Keratinocyte (primary cell): ENCODE data around the gene HGF. TPM values are rescaled to one million over a fixed set of nuclear protein-coding genes. Genes with fewer than 3 reads are reported as not detected.

Source experiments
- DNase-seq: peaks from one replicate; pipeline ENCODE4 v3.0.0-alpha.2; 2011; ENCODE audit warnings: low read depth, missing footprints, low spot score
- FAIRE-seq: peaks from 2 replicates; lab custom pipeline; 2011; peaks lifted over from hg19 to GRCh38; lab: Jason Lieb, UNC
- H2AFZ ChIP-seq: 2 replicates; pipeline ENCODE4 v1.6.0; 2012; ENCODE audit warnings: low read length, control low read depth, inconsistent platforms; ENCODE audit not compliant: control insufficient read depth
- H3K27ac ChIP-seq: 2 replicates; pipeline ENCODE4 v1.5.1; 2011; ENCODE audit warnings: low read length; ENCODE audit not compliant: control insufficient read depth, insufficient read depth
- H3K27me3 ChIP-seq: 3 replicates; pipeline ENCODE4 v1.6.0; 2011; ENCODE audit warnings: low read length; ENCODE audit not compliant: control insufficient read depth, insufficient read depth; ENCODE audit errors: extremely low read depth
- H3K36me3 ChIP-seq, 2 experiments: 2 replicates in 1 of 2; 3 replicates in 1 of 2; pipeline ENCODE4 v1.5.1; 2011; ENCODE audit warnings: low read length in 2 of 2, mild to moderate bottlenecking in 1 of 2; ENCODE audit not compliant: control insufficient read depth in 2 of 2, insufficient read depth in 2 of 2; ENCODE audit errors: extremely low read depth in 1 of 2
- H3K4me1 ChIP-seq: 3 replicates; pipeline ENCODE4 v1.5.1; 2011; ENCODE audit warnings: low read length; ENCODE audit not compliant: control insufficient read depth, insufficient read depth; ENCODE audit errors: extremely low read depth
- H3K4me2 ChIP-seq: 3 replicates; pipeline ENCODE4 v1.6.0; 2011; ENCODE audit warnings: low read depth, low read length; ENCODE audit not compliant: control insufficient read depth, insufficient read depth; ENCODE audit errors: extremely low read depth
- H3K4me3 ChIP-seq, 3 experiments: fragments of 200-600 bp in 1 of 3; sonication (generic) in 1 of 3; 2 replicates in 2 of 3; 3 replicates in 1 of 3; pipeline ENCODE4 v1.5.1; 2011 to 2016; ENCODE audit warnings: low read length in 3 of 3, mild to moderate bottlenecking in 3 of 3, control low read depth in 2 of 3, inconsistent platforms in 1 of 3, low read depth in 1 of 3, mixed read lengths in 1 of 3, mixed run types in 1 of 3, moderate library complexity in 1 of 3; ENCODE audit not compliant: control insufficient read depth in 2 of 3, insufficient read depth in 2 of 3; ENCODE audit errors: extremely low read depth in 1 of 3
- H3K79me2 ChIP-seq: 2 replicates; pipeline ENCODE4 v1.6.0; 2012; ENCODE audit warnings: low read length; ENCODE audit not compliant: control insufficient read depth, insufficient read depth
- H3K9ac ChIP-seq: 3 replicates; pipeline ENCODE4 v1.6.0; 2011; ENCODE audit warnings: low read length; ENCODE audit not compliant: control insufficient read depth, insufficient read depth; ENCODE audit errors: extremely low read depth
- H3K9me1 ChIP-seq: 3 replicates; pipeline ENCODE4 v1.6.0; 2011; ENCODE audit warnings: low read length; ENCODE audit not compliant: control insufficient read depth, insufficient read depth; ENCODE audit errors: extremely low read depth
- H3K9me3 ChIP-seq: 2 replicates; pipeline ENCODE4 v1.5.1; 2012; ENCODE audit warnings: low read depth, low read length; ENCODE audit not compliant: control insufficient read depth
- H4K20me1 ChIP-seq: 3 replicates; pipeline ENCODE4 v1.6.0; 2011; ENCODE audit warnings: low read length; ENCODE audit not compliant: control insufficient read depth, insufficient read depth; ENCODE audit errors: extremely low read depth
- CTCF ChIP-seq, 3 experiments: IDR thresholded peaks in 1 of 3; conservative IDR thresholded peaks in 1 of 3; optimal IDR thresholded peaks in 1 of 3; 2 replicates in 2 of 3; 3 replicates in 1 of 3; pipeline versions ENCODE3 to v1.5.1; 2011; ENCODE audit warnings: low read length in 3 of 3, mild to moderate bottlenecking in 3 of 3, moderate library complexity in 2 of 3, control low read depth in 1 of 3, inconsistent platforms in 1 of 3; ENCODE audit not compliant: insufficient read depth in 2 of 3; ENCODE audit errors: extremely low read depth in 1 of 3
- EZH2 ChIP-seq: IDR thresholded peaks from one replicate; pipeline ENCODE4 v1.6.1; 2012; ENCODE audit warnings: inconsistent platforms, mild to moderate bottlenecking, low read length, moderate library complexity
- dilution Hi-C: fragments of 300-500 bp; cut with MboI; formaldehyde crosslinking; loops from one replicate; pipeline ENCODE4 v1.7.0; 2020; ENCODE audit warnings: low sequenced_read_pairs; ENCODE audit not compliant: extremely low pct_ligation_motif_present
- polyA plus RNA-seq, 5 experiments: library from polyadenylated mRNA; depleted of rRNA in 3 of 5; stranded (reverse) in 3 of 5; stranded (forward) in 1 of 5; unstranded in 1 of 5; fragments of >200 nt; gene quantifications; 1 replicate in 1 of 5; 2 replicates in 3 of 5; 3 replicates in 1 of 5; pipeline versions ENCODE4 v1.2.1 to v1.2.3, GENCODE V29; 2011 to 2012; ENCODE audit warnings: missing spikeins in 2 of 5, low read depth in 1 of 5, low replicate concordance in 1 of 5

HGF gene
- polyA plus RNA-seq, 1 donor (not counting 4 experiments of a cell fraction or from before 2014, with no cell fraction given): not detected

- Histone ChIP-seq H3K9me1 (no peaks in the 10 kb centered on the region), H3K4me2 (no peak overlapping the region)
- no peak for FAIRE-seq
Observed at GRCh38 chr7:81693894-81694293, 76.0 kb downstream of the HGF start.

DNA sequence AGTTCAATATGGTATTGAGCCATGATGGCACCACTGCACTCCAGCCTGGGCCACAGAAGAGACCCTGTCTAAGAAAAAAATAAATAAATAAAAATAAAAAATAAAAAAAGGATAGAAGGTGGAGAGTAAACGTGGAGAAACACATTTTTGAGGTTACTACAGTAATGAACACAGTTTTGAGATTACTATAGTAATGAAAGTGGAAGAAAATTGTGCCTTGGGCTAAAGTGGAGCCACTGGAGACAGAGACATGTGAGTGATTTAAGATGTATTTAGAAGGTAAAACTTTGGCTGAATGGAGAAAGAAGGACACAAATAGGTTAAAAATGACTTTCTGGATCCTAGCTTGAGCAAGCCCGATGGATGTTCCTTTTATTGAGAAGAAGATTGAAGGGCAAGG is 76.8 kb downstream of the HGF start:
- no peaks in the 10 kb centered on the region for H3K9me3 ChIP-seq
- no peak for DNase-seq
- H3K4me3 ChIP-seq: no peak overlapping the region
- H3K9ac ChIP-seq: no peak overlapping the region
- no peak overlapping the region for H2AFZ ChIP-seq
- H3K4me2 ChIP-seq: no peak overlapping the region
- H3K4me1 ChIP-seq: no peaks in the 10 kb centered on the region
- dilution Hi-C loops: no loop called here
- no peak for FAIRE-seq
- TF ChIP-seq EZH2 (no peak), CTCF (optimal IDR thresholded peaks at IDR 0.05 in 1 of 3, IDR thresholded peaks at IDR 0.05 in 1 of 3, conservative IDR thresholded peaks at IDR 0.05 in 1 of 3; ENCODE audit: extremely low read depth in 1 of 3, insufficient read depth in 2 of 3, low read length in 3 of 3) (no peak)
- no peaks in the 10 kb centered on the region for H3K27me3 ChIP-seq
- no peaks in the 10 kb centered on the region for H3K79me2 ChIP-seq
- H3K9me1 ChIP-seq: no peaks in the 10 kb centered on the region
- H3K36me3 ChIP-seq: no peaks in the 10 kb centered on the region
- no peaks in the 10 kb centered on the region for H4K20me1 ChIP-seq
- no peak overlapping the region for H3K27ac ChIP-seq

More at GRCh38 chr7:81693894-81694293, 76.0 kb downstream of the HGF start:
- H3K4me1 ChIP-seq: no peaks in the 10 kb centered on the region
- H3K27ac ChIP-seq: no peak overlapping the region
- dilution Hi-C loops: no loop called here
- no peaks in the 10 kb centered on the region for H3K36me3 ChIP-seq
- H2AFZ ChIP-seq: no peak overlapping the region
- no peak overlapping the region for H3K9ac ChIP-seq
- no peak overlapping the region for H3K4me3 ChIP-seq
- no peaks in the 10 kb centered on the region for H3K79me2 ChIP-seq
- no peaks in the 10 kb centered on the region for H3K27me3 ChIP-seq
- H3K9me3 ChIP-seq: no peaks in the 10 kb centered on the region
- no peak for TF ChIP-seq CTCF (optimal IDR thresholded peaks at IDR 0.05 in 1 of 3, IDR thresholded peaks at IDR 0.05 in 1 of 3, conservative IDR thresholded peaks at IDR 0.05 in 1 of 3; ENCODE audit: extremely low read depth in 1 of 3, insufficient read depth in 2 of 3, low read length in 3 of 3)
- TF ChIP-seq EZH2: no peak
- no peaks in the 10 kb centered on the region for H4K20me1 ChIP-seq
- no peak for DNase-seq
